NAMALWA (cell line): ENCODE results near the gene PIF1.

Source experiments
- DNase-seq: peaks from one replicate; pipeline ENCODE4 v3.0.0-alpha.2; 2015; ENCODE audit warnings: low spot score

PIF1 gene

DNA sequence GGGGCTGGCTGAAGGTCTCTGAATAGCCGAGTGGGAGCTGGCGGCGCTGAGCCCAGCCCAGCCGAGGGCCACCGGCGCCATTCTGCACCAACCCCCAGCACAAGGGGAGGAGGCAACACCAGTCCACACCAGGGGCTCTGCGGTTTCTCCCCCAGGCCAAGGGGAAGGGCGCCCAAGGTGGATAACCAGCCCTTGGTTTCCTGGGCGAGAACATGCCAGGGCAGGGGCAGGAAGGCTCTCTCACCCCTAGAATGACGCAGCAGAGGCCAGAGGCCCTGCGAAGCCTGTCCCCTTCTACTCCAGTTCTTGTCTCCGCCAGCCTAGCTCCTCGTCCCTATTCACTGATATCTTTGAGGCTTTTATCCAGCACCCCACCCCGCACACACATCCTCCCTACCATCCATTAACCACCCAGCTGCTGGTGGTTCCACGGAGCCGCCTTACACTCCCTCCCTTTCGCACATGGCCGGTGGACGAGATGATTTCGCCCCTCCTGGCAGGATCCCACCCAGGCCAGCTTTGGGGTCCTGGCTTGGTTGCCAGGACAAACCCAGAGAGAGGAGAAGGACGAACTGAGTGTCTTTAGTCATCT is 51.3 kb downstream of the PIF1 start:
- DNase-seq: no peak

DNA sequence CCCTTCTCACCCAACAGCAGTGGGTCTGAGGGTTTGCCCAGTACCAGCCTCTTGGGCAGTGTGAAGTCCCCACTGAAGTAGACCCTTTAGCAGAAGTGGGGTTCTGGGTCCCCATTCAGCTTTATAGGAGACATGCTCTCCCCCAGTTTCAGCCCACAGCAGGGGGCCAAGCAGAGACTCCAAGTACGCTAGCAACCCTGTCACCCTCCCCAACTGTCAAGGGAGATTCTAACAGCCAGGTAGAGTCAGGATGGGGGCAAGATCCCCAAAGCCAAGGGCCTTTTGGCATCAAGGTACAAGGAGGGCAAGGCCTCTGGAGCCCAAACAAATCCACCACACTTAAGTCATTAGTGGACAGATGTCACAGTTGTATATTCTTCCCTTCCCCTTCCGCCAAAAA is 51.8 kb downstream of the PIF1 start:
- no peak for DNase-seq

DNA sequence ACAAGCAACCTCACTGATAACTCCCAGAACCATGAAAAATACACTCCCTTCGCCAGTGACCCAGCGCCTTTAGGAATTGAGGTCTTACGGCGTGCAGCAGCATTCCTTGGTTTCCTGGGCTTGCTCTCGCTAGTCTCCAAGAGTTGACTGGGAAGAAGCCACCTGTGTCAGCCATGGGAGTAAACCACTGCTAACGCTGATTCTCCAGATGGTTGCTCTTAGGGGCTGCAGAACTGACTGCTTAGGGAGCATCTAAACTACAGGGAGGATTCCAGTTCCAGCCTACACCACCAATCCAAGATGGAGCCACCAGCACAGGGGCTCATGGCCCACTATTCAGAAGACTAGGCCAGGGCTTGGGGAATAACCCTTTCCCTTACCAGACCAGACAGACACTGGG is 52.5 kb downstream of the PIF1 start:
- DNase-seq: no peak

DNA sequence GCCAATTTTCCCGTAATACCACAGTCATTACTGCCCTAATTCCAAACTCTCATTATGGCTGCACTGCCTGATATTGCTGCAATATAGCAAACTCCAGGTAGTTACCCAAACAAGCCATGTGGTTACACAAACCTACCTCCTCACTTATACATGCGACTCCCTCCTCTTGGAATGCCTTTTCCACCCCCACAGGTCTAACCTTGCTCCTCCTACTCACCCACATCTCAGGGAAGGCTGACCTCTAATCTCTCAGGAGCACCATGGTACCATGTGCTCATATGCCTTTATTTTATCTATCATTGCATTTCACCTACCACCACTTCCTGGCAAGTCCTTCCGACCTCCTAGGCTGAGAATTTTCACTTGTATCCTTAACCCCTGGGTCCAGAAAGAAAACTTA is 53.0 kb downstream of the PIF1 start:
- no peak for DNase-seq

DNA sequence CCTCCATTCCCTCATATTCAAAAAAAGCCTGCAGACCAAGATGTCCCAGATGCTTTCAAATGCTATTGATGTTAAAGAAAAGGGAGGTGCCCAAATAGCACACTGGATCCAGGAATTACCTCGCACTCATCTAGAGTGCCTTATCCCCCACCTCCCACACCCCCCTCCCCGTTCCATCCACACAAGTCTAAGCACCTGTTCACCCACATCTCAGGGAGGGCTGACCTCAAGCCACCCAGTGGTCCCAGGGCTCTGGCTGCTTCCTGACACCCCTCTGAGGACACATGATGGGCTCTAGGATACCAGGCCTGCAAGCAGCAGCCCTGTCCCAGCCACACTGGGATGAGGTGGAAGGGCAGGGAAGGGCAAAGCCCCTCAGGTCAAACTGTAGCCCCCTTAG is 54.8 kb downstream of the PIF1 start:
- DNase-seq: no peak

DNA sequence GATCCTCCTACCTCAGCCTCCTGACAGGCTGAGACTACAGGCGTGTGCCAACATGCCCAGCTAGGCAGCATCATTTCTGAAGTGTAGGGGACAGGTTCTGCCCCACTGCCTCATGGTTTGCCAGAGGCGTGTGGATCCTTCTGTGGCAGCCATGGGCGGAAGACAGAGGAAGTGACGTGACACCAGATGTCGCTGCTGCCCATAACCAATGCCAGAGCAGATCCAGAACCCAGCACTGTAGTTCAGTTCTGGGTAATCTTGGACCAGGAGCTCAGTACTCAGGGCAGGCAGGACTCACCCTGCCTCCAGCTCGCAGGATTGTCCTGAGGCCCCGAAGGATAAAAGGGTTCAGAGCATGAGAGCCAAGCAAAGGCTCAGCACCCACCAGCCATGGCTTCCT is 58.2 kb downstream of the PIF1 start:
- no peak for DNase-seq

DNA sequence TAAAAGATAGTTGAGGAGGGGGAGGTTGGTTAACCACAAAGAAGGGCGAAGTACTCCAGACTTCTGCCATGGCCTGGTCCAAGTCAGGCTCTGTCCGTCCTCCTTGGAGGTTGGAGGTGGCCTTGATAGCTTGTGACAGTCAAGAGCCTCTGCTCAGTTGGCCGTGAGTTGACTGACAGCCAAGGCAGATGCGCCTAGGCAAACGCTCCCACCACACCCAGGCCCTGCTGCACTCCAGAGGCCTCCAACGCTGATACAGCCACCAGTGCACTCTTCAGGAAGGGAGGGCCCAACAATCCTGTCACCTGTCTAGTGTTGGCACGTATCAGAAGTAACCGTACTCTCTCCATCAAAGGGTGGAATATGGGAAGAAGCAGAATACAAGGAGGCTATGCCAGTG is 59.4 kb downstream of the PIF1 start:
- DNase-seq: no peak
